GM18526 (cell line): ENCODE data around the gene ZNF276.

Experiments used
- POLR2A ChIP-seq: IDR thresholded peaks from 3 replicates; pipeline ENCODE4 v1.6.1; 2011; ENCODE audit not compliant: insufficient read length; ENCODE audit errors: extremely low read depth

ZNF276 gene

GRCh38 chr16:89720813-89721545, at the start of gene ZNF276, which contains the start of gene VPS9D1:
ZNF276 (plus strand) TSS chr16:89721537; CDS start chr16:89721641, 104 bp downstream.
VPS9D1 (minus strand) TSS chr16:89720898; CDS start chr16:89720861, 37 bp downstream.
- peak; percentile 30 for TF ChIP-seq POLR2A

DNA sequence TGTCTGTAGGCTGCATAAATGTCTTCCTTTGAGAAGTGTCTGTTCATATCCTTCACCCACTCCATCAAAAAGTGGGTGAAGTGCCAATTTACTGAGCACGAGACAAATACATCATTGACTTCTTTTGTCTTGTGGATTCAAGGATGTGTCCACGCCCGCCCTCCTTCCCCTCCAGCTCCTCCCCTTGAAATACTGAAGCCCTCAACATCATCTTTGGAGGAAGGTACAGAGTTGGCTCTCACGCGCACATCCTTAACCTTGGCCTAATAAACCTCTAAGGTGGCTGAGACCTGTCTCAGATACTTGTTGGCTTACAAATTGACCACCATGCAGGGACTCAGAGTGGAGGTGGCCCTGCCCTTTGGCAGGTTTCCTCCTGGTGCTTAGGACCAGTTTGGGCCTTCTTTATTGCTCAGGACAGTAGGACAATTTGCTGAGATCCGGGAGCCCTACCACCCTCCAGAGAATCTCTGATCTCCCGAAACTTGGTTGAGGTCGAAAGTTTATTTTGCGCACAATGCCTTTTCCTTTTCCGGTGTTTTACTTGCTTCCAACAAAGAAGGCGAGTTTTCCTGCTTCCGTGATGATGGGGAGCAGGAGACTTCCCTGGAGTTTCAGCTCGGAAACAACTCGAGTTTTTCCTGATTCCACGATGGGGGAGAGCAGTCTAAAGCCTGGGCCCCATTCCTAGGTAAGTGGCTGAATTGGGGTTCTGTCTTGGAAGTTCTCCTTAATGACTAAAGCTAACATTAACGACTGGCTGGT, 49.0 kb upstream of the ZNF276 start:
- no peak for TF ChIP-seq POLR2A

DNA sequence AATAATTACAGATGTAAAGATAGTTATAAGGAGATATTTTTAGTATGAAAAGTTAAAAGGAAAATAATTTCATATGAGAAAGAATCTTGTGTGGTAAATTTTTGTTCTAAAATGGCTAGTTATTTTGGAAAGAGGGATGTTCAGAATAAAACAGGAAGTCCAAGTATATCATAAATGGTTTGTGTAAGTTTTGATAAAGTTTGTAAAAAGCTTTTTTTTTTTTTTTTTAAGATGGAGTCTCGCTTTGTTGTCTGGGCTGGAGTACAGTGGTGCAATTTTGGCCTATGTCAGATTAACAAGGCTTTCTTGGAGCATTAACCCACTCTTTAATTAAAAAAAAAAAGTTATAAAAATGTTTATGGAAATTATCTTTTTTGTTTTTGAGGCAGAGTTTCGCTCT, 43.1 kb upstream of the ZNF276 start:
- no peak for TF ChIP-seq POLR2A

- no peak for TF ChIP-seq POLR2A
Measured at GRCh38 chr16:89685916-89686315, 35.4 kb upstream of the ZNF276 start.

DNA sequence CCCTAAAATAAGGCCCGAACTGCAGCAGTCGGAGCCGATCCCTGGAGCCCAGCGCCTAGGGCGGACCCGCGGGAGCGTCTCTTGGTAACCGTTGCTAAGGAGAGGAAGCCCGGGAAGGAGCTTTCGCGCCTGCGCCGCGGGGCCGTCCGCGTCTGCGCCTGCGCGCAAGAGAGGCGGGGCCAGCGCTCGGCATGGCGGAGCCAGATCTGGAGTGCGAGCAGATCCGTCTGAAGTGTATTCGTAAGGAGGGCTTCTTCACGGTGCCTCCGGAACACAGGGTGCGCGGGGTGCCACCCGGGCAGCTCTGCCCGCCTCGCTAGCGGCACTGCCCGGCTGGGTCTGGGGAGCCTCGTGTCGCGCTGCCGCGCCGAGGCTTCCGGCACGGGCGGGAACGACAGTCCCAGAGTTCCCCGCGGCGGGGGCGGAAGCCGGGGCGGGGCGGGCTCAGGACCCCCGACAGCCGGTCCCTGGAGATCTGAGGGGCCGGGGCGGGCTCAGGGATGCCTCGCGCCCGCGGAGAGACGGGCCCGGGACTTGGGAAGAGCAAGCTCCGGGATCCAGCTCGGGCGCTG, 34.7 kb upstream of the ZNF276 start, which contains the start of gene CDK10:
Gene CDK10, plus strand, starts transcription at position 170 of the 572 bp plus-strand sequence. Its CDS starts 22 bp downstream, at position 192.
- peak; percentile 95 for TF ChIP-seq POLR2A

GRCh38 chr16:89687092-89687940, 34.0 kb upstream of the ZNF276 start:
- TF ChIP-seq POLR2A = no peak

DNA sequence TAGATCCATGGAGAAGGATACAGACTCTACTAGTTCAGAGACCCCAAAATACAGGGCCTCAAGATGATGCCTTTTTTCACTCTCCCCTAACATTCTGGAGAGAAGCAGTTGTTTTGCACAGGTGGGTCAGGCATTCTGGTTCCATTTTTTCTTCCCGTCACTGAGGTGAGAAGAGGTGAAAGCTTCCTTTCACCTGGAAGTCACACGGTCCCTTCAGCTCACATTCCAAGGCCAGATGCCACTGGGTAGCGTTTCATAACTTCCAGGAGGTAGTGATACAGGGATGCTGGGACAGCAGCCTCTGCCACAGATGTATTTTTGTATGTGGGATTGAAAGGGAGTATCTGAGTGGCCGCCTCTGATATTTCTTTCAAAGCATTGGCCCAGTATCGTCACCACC, 32.9 kb upstream of the ZNF276 start:
- no peak for TF ChIP-seq POLR2A

GRCh38 chr16:89689142-89689541, 32.2 kb upstream of the ZNF276 start:
- no peak for TF ChIP-seq POLR2A

DNA sequence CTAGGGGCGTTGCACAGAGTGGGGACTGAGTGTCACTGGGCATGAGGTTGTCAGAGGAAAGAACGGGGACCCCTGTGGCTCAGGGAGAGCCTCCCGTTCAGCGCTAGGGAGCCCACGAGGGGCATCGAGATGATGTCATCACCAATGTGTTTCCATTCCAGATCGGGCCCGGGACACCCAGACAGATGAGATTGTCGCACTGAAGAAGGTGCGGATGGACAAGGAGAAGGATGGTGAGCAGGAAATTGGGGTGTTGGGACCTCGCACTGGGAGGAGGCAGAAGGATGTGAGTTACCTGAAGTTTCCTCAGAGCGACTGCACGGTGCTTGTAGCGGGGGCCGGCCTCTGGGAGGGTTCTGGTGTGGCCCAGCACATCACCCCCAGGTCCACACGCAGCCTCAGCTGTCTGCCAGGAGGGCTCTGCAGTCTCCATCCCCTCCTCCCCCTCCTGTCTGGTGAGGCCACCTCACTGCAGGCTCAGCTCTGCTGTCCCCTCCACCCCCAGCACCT, 30.9 kb upstream of the ZNF276 start:
- no peak for TF ChIP-seq POLR2A

DNA sequence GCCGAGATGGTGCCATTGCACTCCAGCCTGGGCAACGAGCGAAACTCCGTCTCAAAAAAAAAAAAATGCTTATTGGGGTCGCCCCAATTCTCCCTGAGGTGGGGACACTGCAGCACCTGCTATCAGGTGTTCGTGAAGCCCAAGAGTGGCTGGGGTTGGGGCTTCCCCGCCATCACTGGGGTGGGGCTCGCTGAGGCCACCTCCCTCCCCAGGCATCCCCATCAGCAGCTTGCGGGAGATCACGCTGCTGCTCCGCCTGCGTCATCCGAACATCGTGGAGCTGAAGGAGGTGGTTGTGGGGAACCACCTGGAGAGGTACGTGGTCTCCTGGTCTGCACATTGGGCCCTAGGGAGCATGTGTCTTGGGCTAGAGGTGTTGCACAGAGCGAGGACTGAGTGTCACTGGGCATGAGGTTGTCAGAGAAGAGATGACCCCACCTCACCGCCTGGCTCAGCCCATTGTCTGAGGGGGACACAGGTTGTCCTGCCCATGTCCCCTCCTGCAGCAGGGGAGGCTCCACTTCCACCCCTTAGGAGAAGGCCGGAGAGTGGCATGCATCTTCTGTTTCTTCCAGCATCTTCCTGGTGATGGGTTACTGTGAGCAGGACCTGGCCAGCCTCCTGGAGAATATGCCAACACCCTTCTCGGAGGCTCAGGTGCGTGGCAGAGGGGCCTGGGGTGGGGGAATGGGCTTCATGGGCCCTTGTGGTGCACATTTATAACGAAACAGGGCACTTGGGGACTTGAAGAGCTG, 29.9 kb upstream of the ZNF276 start:
- TF ChIP-seq POLR2A = no peak

- TF ChIP-seq POLR2A = no peak
Measured at GRCh38 chr16:89691986-89692569, 29.3 kb upstream of the ZNF276 start.

- TF ChIP-seq POLR2A = no peak
Measured at GRCh38 chr16:89693289-89693731, 28.0 kb upstream of the ZNF276 start.

- TF ChIP-seq POLR2A = no peak
Measured at GRCh38 chr16:89693931-89694783, 27.2 kb upstream of the ZNF276 start.
